COLO668 (cell line): Measurements from ENCODE around the gene CSRP1.
"Not testable (repeated sequence)": the region's sequence is repeated elsewhere in the genome, so short reads cannot be mapped to it uniquely, and the experiment has no call there.

Experiments
- DNase-seq: peaks from one replicate; lab custom pipeline; 2025; ENCODE audit not compliant: unreplicated experiment; lab: John Stamatoyannopoulos, UW

The CSRP1 gene

GRCh38 chr1:201506557-201507359, at the start of gene CSRP1:
Gene CSRP1, minus strand, starts transcription at chr1:201507123. Its CDS starts 10,820 bp downstream, at chr1:201496303.
- DNase-seq = peak; percentile 95

GRCh38 chr1:201555593-201555945, 48.6 kb upstream of the CSRP1 start:
- no peak for DNase-seq

- DNase-seq = no peak
Measured at GRCh38 chr1:201554789-201555592, 48.1 kb upstream of the CSRP1 start.

- DNase-seq = no peak
Measured at GRCh38 chr1:201554190-201554600, 47.3 kb upstream of the CSRP1 start.

- no peak for DNase-seq
Measured at GRCh38 chr1:201553496-201554189, 46.7 kb upstream of the CSRP1 start.

GRCh38 chr1:201552941-201553351, 46.0 kb upstream of the CSRP1 start:
- DNase-seq = no peak

GRCh38 chr1:201551877-201552731, 45.2 kb upstream of the CSRP1 start:
- no peak for DNase-seq

- DNase-seq = no peak
Measured at GRCh38 chr1:201551096-201551495, 44.2 kb upstream of the CSRP1 start.

- DNase-seq = not testable (repeated sequence)
Measured at GRCh38 chr1:201549522-201549921, 42.6 kb upstream of the CSRP1 start.

- peak; percentile 32 for DNase-seq
Measured at GRCh38 chr1:201545851-201546492, 39.0 kb upstream of the CSRP1 start.

GRCh38 chr1:201544710-201545109, 37.8 kb upstream of the CSRP1 start:
- no peak for DNase-seq

GRCh38 chr1:201543871-201544642, 37.1 kb upstream of the CSRP1 start:
- no peak for DNase-seq

- DNase-seq = no peak
Measured at GRCh38 chr1:201542309-201543035, 35.5 kb upstream of the CSRP1 start.

- DNase-seq = no peak
Measured at GRCh38 chr1:201540846-201541735, 34.2 kb upstream of the CSRP1 start.

GRCh38 chr1:201539561-201540431, 32.9 kb upstream of the CSRP1 start:
- DNase-seq = peak; percentile 89

- DNase-seq = peak; percentile 80
Measured at GRCh38 chr1:201538612-201539551, 32.0 kb upstream of the CSRP1 start, which contains the start of gene NAV1. Gene NAV1, plus strand, starts transcription at chr1:201539127. Its CDS starts 83,758 bp downstream, at chr1:201622885.
